SK-N-MC (cell line): Measurements from ENCODE around the gene MEAF6.

ENCODE experiments used
- EZH2 ChIP-seq: fragments of 200-600 bp; sonication (generic); IDR thresholded peaks from one replicate; pipeline ENCODE4 v1.6.1; 2017; ENCODE audit warnings: antibody characterized with exemption
- FOXP2 ChIP-seq: optimal IDR thresholded peaks from 2 replicates; pipeline ENCODE3; 2011; ENCODE audit warnings: mild to moderate bottlenecking, moderate library complexity; ENCODE audit not compliant: insufficient read depth; ENCODE audit errors: extremely low read length, control extremely low read depth
- POLR2AphosphoS5 ChIP-seq: IDR thresholded peaks from 2 replicates; pipeline ENCODE4 v1.6.1; 2012; ENCODE audit warnings: mild to moderate bottlenecking, low read depth, low read length, borderline replicate concordance

GRCh38 chr1:37498872-37499617 lies 15.5 kb downstream of the MEAF6 start:
- TF ChIP-seq EZH2 (no peak), POLR2AphosphoS5 (no peak), FOXP2 (no peak)
